ENCODE data around the gene DENND1A.

DNA sequence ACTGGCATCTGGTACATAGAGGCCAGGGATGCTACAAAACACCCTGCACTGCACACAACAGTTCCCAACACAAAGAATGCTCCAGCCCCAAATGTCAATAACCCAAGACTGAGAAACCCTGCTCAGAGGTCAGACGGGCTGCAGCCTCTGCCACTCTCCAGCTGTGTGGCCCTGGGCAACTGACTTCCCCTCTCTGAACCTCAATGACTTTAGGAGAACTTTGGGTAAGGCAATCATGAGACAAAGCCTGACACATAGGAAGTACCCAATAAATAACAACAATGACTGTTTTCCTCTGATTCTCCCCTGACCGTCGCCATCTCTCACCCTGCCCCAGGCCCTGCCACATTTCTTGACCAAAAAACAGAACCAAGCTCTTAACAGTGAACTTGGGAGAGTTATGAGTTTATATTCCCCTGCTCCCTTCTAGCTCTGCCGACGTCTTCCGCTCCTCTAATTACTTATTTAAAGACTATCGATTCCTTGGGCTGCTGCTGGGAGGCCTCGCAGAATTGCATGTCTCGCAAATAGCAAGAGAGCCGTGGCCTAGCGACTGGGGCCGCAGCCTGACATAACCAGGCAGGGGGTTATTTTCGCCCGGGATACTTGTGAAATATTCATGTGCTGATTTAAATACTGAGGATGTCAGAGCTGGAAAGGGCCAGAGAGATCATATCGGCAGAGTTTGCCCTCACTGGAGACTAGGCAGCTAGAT, 598.4 kb downstream of the DENND1A start:
- TF ChIP-seq EZH2 (IDR thresholded peaks at IDR 0.05; ENCODE audit: insufficient read depth, low read length) (no peak), CTCF (IDR thresholded peaks at IDR 0.05; ENCODE audit: insufficient read depth, low read depth, low read length) (no peak)

Data from astrocyte (in vitro differentiated cells and primary cell).